Mesodermal cell (in vitro differentiated cells): ENCODE data around the gene FAM114A2. TPM values are rescaled to one million over a fixed set of nuclear protein-coding genes. Genes with fewer than 3 reads are reported as not detected.
A peak's percentile ranks its signal among the peaks of the same experiment; 100 is the strongest.

Source experiments
- H3K27ac ChIP-seq: 2 replicates; pipeline ENCODE4 v1.7.0; 2013; ENCODE audit warnings: mild to moderate bottlenecking, low read depth, low read length, moderate library complexity; ENCODE audit not compliant: severe bottlenecking
- H3K36me3 ChIP-seq: 2 replicates; pipeline ENCODE4 v1.7.1; 2013; ENCODE audit warnings: mild to moderate bottlenecking, low read length, moderate library complexity; ENCODE audit not compliant: control insufficient read depth, insufficient read depth
- H3K4me1 ChIP-seq: one replicate; pipeline ENCODE4 v1.7.1; 2013; ENCODE audit warnings: mild to moderate bottlenecking, low read length; ENCODE audit not compliant: insufficient read depth, control insufficient read depth, poor library complexity, severe bottlenecking
- H3K4me3 ChIP-seq: 2 replicates; pipeline ENCODE4 v1.7.0; 2013; ENCODE audit warnings: low read length, control low read depth, mild to moderate bottlenecking; ENCODE audit not compliant: insufficient read depth, poor library complexity, severe bottlenecking; ENCODE audit errors: extremely low read depth
- H3K9me3 ChIP-seq: 2 replicates; pipeline ENCODE4 v1.7.1; 2013; ENCODE audit warnings: mild to moderate bottlenecking, low read length, moderate library complexity; ENCODE audit not compliant: control insufficient read depth
- WGBS, 2 experiments: methylation state at CpG; one replicate each; pipeline ENCODE4 v1.1.5; 2013; ENCODE audit warnings: missing lambda C conversion rate in 2 of 2; ENCODE audit not compliant: insufficient coverage in 2 of 2; 5-methylcytosine and 5-hydroxymethylcytosine counted together
- polyA plus RNA-seq, 2 experiments: library from polyadenylated mRNA; stranded (reverse); fragments of 50-300 nt; gene quantifications; one replicate each; pipeline ENCODE4 v1.2.3, GENCODE V29; 2013

The FAM114A2 gene
- 16.7 TPM for polyA plus RNA-seq (2013, experiment 1 of 2)
- polyA plus RNA-seq (2013, experiment 2 of 2), result 17.4 TPM

- Histone ChIP-seq H3K36me3 (peaks cover 16% of the 10 kb centered on the region), H3K9me3 (no peaks in the 10 kb centered on the region), H3K27ac (peak within 1 kb of the TSS; percentile 73), H3K4me1 (no peaks in the 10 kb centered on the region), H3K4me3 (peak within 1 kb of the TSS; percentile 86)
- 0 to 1% methylated on average over 41 to 47 of the region's 51 CpGs for WGBS, 2 experiments
Measured at GRCh38 chr5:154038707-154039457, at the start of gene FAM114A2, which contains the start of gene MFAP3. TSS of gene FAM114A2 (minus strand) at chr5:154038910. CDS start at chr5:154034953, 3,957 bp downstream. TSS of gene MFAP3 (plus strand) at chr5:154038967. CDS start at chr5:154049723, 10,756 bp downstream.

- Histone ChIP-seq H3K9me3 (no peaks in the 10 kb centered on the region), H3K4me1 (peaks cover 27% of the 10 kb centered on the region), H3K4me3 (no peak overlapping the region), H3K27ac (no peak overlapping the region), H3K36me3 (no peaks in the 10 kb centered on the region)
- WGBS, 2 experiments, result 33% methylated on average over 1 of the region's 2 CpGs
Measured at GRCh38 chr5:154087260-154087659, 48.5 kb upstream of the FAM114A2 start.

GRCh38 chr5:154086641-154087040 lies 47.9 kb upstream of the FAM114A2 start:
- Histone ChIP-seq H3K9me3 (no peaks in the 10 kb centered on the region), H3K4me1 (peaks cover 21% of the 10 kb centered on the region), H3K27ac (no peak overlapping the region), H3K36me3 (no peaks in the 10 kb centered on the region), H3K4me3 (no peak overlapping the region)
- 98 to 100% methylated on average over 1 to 4 of the region's 4 CpGs for WGBS, 2 experiments

- Histone ChIP-seq H3K27ac (no peak overlapping the region), H3K36me3 (no peaks in the 10 kb centered on the region), H3K4me1 (peaks cover 20% of the 10 kb centered on the region), H3K9me3 (no peaks in the 10 kb centered on the region), H3K4me3 (no peak overlapping the region)
- 17 to 31% methylated on average over 2 of the region's 3 CpGs for WGBS, 2 experiments
Measured at GRCh38 chr5:154086146-154086545, 47.4 kb upstream of the FAM114A2 start.

- Histone ChIP-seq H3K27ac (no peak overlapping the region), H3K36me3 (no peaks in the 10 kb centered on the region), H3K4me3 (no peak overlapping the region), H3K4me1 (peaks cover 20% of the 10 kb centered on the region), H3K9me3 (no peaks in the 10 kb centered on the region)
- WGBS, 2 experiments, result 82 to 86% methylated on average over 4 of the region's 5 CpGs
Measured at GRCh38 chr5:154084062-154084639, 45.4 kb upstream of the FAM114A2 start.

GRCh38 chr5:154081246-154081645 lies 42.5 kb upstream of the FAM114A2 start:
- 100% methylated on average over 1 of the region's 2 CpGs for WGBS, 2 experiments
- H3K4me3 ChIP-seq, result no peak overlapping the region
- H3K27ac ChIP-seq, result no peak overlapping the region
- H3K36me3 ChIP-seq, result no peaks in the 10 kb centered on the region
- H3K4me1 ChIP-seq, result peaks cover 5% of the 10 kb centered on the region
- H3K9me3 ChIP-seq, result no peaks in the 10 kb centered on the region

- Histone ChIP-seq H3K4me3 (no peak overlapping the region), H3K4me1 (no peaks in the 10 kb centered on the region), H3K27ac (no peak overlapping the region), H3K36me3 (no peaks in the 10 kb centered on the region), H3K9me3 (no peaks in the 10 kb centered on the region)
- WGBS, 2 experiments, result no CpG with 5 or more reads among the region's 1 CpG
Measured at GRCh38 chr5:154078272-154078671, 39.6 kb upstream of the FAM114A2 start.

- Histone ChIP-seq H3K27ac (no peak overlapping the region), H3K9me3 (no peaks in the 10 kb centered on the region), H3K4me3 (no peak overlapping the region), H3K36me3 (no peaks in the 10 kb centered on the region), H3K4me1 (no peaks in the 10 kb centered on the region)
- 91% methylated on average over 1 of the region's 1 CpG; no CpG with 5 or more reads in 1 of the 2 experiments for WGBS, 2 experiments
Measured at GRCh38 chr5:154077696-154078095, 39.0 kb upstream of the FAM114A2 start.

GRCh38 chr5:154076240-154076922 lies 37.7 kb upstream of the FAM114A2 start:
- H3K4me1 ChIP-seq, result no peaks in the 10 kb centered on the region
- H3K27ac ChIP-seq, result no peak overlapping the region
- H3K9me3 ChIP-seq, result no peaks in the 10 kb centered on the region
- no peaks in the 10 kb centered on the region for H3K36me3 ChIP-seq
- no peak overlapping the region for H3K4me3 ChIP-seq
- 85 to 89% methylated on average over 5 of the region's 5 CpGs for whole genome bisulfite sequencing, 2 experiments

GRCh38 chr5:154072414-154073171 lies 33.9 kb upstream of the FAM114A2 start:
- Histone ChIP-seq H3K36me3 (no peaks in the 10 kb centered on the region), H3K4me3 (no peak overlapping the region), H3K4me1 (no peaks in the 10 kb centered on the region), H3K9me3 (no peaks in the 10 kb centered on the region), H3K27ac (no peak overlapping the region)
- WGBS, 2 experiments, result 26 to 50% methylated on average over 6 to 11 of the region's 18 CpGs
